Kidney tubule cell (primary cell): ENCODE measurements around the gene GRIPAP1.

Experiments
- DNase-seq: peaks from one replicate; pipeline ENCODE4 v3.0.0-alpha.2; 2018; ENCODE audit warnings: low spot score

The GRIPAP1 gene

GRCh38 chrX:48923771-48924170, 78.3 kb downstream of the GRIPAP1 start:
- DNase-seq = no peak
